Subcutaneous adipose tissue (tissue), 4 donors: ENCODE measurements around the gene KLHL9. TPM values are rescaled to one million over a fixed set of nuclear protein-coding genes. Genes with fewer than 3 reads are reported as not detected.

Experiments
- total RNA-seq, 4 donors: library from RNA; depleted of rRNA; stranded (reverse); fragments of >200 nt; gene quantifications; one replicate each; pipeline ENCODE4 v1.1.0, GENCODE V29; 2016
- TF ChIP-seq, protein P1 (sequence below): fragments of 450-650 bp; IDR thresholded peaks from one replicate; pipeline ENCODE4 v1.5.1; 2016; ENCODE audit warnings: low read depth, mild to moderate bottlenecking, control low read depth, antibody characterized with exemption, moderate library complexity

KLHL9 gene
- total RNA-seq, 4 donors from 2014 or later, result 18.6 to 28.4 (median 26.5) TPM

- TF ChIP-seq, protein P1, sequence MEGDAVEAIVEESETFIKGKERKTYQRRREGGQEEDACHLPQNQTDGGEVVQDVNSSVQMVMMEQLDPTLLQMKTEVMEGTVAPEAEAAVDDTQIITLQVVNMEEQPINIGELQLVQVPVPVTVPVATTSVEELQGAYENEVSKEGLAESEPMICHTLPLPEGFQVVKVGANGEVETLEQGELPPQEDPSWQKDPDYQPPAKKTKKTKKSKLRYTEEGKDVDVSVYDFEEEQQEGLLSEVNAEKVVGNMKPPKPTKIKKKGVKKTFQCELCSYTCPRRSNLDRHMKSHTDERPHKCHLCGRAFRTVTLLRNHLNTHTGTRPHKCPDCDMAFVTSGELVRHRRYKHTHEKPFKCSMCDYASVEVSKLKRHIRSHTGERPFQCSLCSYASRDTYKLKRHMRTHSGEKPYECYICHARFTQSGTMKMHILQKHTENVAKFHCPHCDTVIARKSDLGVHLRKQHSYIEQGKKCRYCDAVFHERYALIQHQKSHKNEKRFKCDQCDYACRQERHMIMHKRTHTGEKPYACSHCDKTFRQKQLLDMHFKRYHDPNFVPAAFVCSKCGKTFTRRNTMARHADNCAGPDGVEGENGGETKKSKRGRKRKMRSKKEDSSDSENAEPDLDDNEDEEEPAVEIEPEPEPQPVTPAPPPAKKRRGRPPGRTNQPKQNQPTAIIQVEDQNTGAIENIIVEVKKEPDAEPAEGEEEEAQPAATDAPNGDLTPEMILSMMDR, result no peak
Observed at GRCh38 chr9:21286659-21287058, 48.5 kb downstream of the KLHL9 start.

DNA sequence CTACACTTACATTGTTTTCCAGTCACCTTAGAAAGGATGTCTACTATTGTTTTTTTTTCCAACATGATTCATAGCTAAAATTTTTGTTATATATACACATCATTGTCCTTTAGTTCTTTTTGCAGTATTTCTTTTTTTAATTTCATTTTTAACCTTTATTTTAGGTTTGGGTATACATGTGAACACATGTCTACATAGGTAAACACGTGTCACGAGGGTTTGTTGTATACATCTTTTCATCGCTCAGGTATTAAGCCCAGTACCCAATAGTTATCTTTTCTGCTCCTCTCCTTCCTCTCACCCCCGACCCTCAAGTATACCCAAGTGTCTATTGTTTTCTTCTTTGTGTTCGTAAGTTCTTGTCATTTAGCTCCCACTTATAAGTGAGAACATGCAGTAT, 49.1 kb downstream of the KLHL9 start:
- TF ChIP-seq, protein P1, result no peak

GRCh38 chr9:21281275-21281674, 53.9 kb downstream of the KLHL9 start:
- TF ChIP-seq, protein P1, result no peak

Other genes with a start within 250 kb of the KLHL9 start
- gene IFNW1, start 193.6 kb downstream of the KLHL9 start, total RNA-seq, result not detected
- gene IFNA21, start 168.7 kb downstream of the KLHL9 start, total RNA-seq, result not detected
- not detected for gene IFNA4, start 147.8 kb downstream of the KLHL9 start, total RNA-seq
- not detected for gene IFNA7, start 133.2 kb downstream of the KLHL9 start, total RNA-seq
- not detected for gene IFNA10, start 128.3 kb downstream of the KLHL9 start, total RNA-seq
- not detected for gene IFNA16, start 118.1 kb downstream of the KLHL9 start, total RNA-seq
- not detected for gene IFNA17, start 107.2 kb downstream of the KLHL9 start, total RNA-seq
- gene IFNA14, start 95.4 kb downstream of the KLHL9 start, total RNA-seq, result not detected
- gene IFNA5, start 30.1 kb downstream of the KLHL9 start, total RNA-seq, result under 1 TPM in 1 of 4 donors, not detected in 3; 0.51 TPM
- gene IFNA6, start 15.5 kb upstream of the KLHL9 start, total RNA-seq, result not detected
- gene IFNA13, start 32.7 kb upstream of the KLHL9 start, total RNA-seq, result not detected
- gene IFNA2, start 50.0 kb upstream of the KLHL9 start, total RNA-seq, result not detected
- gene IFNA8, start 73.7 kb upstream of the KLHL9 start, total RNA-seq, result not detected
- not detected for gene IFNA1, start 105.0 kb upstream of the KLHL9 start, total RNA-seq
- gene IFNE, start 146.9 kb upstream of the KLHL9 start, total RNA-seq, result not detected